ENCODE results near the gene BCL7B.
"Not testable (repeated sequence)": the region's sequence is repeated elsewhere in the genome, so short reads cannot be mapped to it uniquely, and the experiment has no call there.

The BCL7B gene

GRCh38 chr7:73530800-73531199, 26.7 kb downstream of the BCL7B start:
- no peak for DNase-seq

- DNase-seq, result no peak
Observed at GRCh38 chr7:73526896-73527821, 30.3 kb downstream of the BCL7B start.

- DNase-seq, result not testable (repeated sequence)
Observed at GRCh38 chr7:73526158-73526494, 31.4 kb downstream of the BCL7B start.

- peak; percentile 91 for DNase-seq
Observed at GRCh38 chr7:73522105-73522872, 35.2 kb downstream of the BCL7B start, which contains the start of gene BAZ1B. BAZ1B (minus strand) TSS chr7:73522293; CDS start chr7:73521933, 360 bp downstream.

GRCh38 chr7:73521636-73522104, 35.8 kb downstream of the BCL7B start:
- DNase-seq, result no peak

DNA sequence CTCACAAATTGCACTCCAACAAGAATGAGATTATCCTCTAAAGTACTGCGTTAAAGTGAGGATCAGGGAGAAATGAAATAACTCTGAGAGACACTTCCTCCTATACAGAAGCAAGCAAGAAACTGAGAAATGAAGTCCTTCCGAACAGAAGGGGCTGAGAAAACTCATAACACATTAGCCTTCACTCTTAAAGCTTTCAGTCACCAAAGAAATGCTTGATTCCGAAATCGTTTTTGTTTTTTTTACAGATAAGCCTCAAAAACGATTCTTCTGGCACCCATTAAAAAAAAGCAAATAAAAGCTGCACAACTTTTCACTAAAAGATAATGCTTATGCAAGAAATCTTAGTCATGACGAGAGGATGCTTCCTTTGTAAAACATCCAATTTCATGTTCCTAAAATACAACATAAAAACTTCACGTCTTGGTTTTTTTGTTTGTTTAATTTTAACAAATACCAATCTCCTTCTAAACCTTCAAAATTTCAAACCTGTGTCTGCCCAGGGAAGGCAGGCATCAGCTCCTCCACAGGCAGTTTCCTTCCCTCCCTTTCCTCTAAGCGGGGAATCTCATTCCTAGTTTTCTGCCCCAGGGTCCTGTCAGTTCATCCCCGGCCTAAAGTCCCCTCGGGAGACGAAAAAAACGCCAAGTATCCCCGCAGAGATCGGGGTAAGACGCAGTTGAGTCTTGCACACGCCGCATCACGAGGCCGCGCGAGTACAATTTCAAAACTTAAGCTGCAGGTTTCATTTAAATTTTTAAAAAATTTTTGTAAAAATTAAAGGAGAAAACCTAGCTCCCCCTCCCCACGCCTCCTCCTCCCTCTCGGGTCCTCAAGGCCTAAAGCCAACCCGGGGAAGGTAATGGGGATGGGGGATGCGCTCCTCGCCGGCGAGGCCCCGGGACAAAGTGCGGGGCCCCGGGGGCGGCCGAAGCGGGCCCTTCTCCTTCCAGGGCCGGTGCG, 36.5 kb downstream of the BCL7B start:
- no peak for DNase-seq

- no peak for DNase-seq
Observed at GRCh38 chr7:73519867-73520672, 37.4 kb downstream of the BCL7B start.

DNA sequence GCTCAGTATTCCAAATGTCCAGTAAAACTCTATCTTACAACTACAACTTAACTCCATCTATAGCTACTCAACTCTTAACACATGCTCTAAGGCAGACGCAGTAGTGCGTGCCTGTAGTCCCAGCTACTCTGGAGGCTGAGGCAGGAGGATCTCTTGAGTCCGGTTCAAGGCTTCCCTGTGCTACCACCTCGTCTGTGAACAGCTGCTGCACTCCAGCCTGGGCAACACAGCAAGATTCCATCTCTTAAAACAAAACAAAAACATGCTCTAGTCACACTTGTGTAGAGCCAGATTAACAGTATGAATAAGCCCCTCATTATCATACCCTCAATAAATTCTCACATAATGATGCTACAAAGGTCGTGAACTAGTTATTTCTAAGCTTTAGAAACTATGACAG, 39.0 kb downstream of the BCL7B start:
- DNase-seq, result no peak

GRCh38 chr7:73517241-73517995, 40.1 kb downstream of the BCL7B start:
- DNase-seq, result no peak

DNA sequence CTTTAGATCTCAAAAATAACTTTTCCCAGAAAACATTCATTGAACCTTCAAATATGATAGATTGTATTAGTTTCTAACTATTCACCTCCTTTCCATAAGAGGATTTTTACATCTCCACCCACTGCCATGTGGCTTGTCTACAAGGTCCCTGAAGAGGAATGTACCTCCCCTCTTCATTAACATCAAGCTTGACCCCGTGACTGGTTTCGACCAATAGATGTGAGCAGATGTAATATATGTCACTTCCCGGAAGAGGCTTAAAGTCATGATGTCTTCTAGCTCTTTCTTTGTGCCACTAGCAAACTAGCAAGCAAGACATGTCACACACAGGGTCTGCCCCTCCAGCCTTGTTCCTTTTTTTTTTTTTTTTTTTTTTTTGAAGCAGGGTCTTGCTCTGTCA, 42.3 kb downstream of the BCL7B start:
- DNase-seq, result no peak

DNA sequence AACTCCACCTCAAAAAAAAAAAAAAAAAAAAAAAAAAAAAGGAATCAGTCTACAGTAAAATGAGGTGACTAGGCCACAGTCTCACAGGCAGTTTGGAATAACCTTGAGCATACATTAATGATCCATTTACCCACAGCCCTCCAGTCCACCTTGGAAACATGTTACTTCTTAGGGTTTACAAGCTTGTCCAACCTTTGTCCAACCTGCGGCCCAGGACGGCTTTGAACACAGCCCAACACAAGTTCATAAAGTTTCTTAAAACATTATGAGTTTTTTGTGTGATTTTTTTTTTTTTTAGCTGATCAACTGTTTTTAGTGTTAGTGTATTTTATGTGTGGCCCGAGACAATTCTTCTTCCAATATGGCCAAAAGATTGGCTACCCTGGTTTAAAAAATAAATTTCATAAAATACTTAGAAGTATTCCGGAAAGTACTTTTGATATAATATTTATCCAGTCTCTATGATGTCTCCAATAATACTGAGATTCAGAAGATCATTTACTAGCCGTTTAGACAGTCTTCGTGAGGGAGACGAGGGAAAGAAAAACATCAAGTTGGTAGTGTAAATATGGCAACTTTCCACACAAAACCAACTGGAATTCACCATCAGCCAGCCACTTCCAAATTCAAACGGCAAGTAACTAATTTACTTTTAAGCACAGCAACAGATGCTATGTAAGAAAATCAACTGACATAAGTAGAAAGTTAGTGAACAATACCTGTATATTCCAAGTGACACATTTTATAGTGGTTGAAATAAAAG, 45.3 kb downstream of the BCL7B start:
- DNase-seq, result no peak

DNA sequence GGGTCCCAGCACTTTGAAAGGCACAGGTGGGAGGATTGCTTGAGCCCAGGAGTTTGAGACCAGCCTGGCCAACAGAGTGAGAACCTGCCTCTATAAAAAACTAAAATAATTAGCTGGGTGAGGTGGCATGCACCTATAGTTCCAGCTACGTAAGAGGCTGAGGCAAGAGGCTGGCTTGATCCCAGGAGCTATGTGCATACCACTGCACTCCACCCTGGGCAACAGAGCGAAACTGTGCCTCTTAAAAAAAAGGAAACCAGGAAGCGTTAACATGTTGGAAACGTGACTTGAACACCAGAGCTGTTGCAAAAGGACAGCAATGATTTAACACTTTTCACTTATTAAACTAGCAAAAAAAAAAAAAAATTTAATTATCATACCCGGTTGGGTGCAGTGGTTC, 48.0 kb downstream of the BCL7B start:
- DNase-seq, result no peak

- DNase-seq, result no peak
Observed at GRCh38 chr7:73507556-73507955, 49.9 kb downstream of the BCL7B start.

DNA sequence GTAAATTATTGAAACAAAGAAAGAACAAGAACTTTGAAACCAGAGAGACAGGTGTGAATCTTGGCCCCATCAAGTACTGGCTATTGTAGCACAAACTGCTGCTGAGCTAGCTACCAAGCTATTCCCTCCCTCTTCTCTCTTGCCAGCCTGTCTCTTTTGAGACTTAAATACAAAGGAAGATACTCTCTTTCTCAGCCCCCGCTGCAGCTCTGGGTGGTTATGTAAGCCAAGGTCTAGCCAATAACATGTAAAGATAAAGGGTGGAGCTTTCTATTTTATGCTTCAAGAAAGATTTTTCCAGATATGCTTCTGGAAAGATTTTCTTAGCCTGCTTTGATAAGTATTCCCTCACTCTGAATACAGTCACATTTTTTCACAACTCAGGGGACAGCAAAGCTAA, 52.6 kb downstream of the BCL7B start:
- no peak for DNase-seq

DNA sequence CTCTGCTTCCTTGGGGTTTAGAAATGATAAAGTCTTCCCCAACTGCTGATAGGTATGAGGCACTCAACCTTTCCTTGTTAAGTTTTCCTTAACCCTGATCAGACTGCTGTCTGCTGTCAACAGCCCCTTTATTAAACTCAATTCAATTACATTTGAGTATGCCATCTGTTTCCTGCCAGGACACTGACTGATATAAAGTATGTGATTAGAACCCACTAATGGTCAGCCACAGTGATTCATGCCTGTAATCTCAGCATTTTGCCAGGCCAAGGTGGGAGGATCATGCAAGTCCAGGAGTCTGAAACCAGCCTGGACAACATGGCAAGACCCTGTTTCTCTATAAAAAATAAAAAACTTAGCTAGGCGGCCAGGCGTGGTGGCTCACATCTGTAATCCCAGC, 53.5 kb downstream of the BCL7B start:
- no peak for DNase-seq

DNA sequence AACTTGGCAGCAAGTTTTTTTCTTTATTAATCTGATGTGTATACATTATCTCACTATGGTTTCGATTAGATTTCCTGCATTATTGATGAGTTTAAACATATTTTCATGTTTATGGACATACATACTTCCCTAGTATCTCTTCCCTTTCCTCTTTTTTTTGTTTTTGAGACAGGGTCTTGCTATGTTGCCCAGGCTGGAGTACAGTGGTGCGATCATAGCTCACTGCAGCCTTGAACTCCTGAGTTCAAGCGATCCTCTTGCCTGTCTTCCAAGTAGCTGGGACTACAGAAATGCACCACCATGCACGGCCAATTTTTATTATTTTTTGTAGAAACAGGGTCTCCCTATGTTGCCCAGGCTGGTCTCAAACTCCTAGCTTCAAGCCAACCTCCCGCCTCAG, 54.3 kb downstream of the BCL7B start:
- DNase-seq, result no peak

- DNase-seq, result no peak
Observed at GRCh38 chr7:73496626-73497025, 60.9 kb downstream of the BCL7B start.

DNA sequence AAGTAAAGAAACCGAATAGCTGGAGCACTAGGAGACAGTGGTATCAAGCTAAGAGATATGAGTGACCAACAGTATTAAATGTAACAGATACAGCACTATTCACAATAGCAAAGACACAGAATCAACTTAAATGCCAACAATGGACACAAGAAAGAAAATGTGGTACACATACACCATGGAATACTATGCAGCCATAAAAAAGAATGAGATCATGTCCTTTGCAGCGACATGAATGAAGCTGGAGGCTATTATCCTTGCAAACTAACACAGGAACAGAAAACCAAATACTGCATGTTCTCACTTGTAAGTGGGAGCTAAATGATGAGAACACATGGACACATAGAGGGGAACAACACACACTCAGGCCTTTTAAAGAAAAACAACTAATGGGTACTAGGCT, 62.0 kb downstream of the BCL7B start:
- not testable (repeated sequence) for DNase-seq

DNA sequence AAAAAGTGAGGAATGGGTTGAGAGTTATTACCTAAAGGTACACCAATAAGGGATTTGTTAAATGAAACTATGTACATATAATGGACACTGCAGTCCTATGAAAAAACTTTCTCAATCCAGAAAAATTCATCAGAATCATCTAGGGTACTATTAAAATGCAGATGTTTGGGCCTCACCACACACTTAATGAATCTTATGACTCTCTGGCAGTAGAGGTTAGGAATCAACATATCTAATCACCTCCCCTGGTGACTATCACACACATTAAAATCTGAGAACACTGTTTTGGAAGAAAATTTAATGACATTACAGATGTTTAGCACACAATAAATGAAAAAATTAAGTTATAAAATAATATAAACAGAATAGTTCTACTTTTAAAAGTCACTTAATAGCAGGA, 67.5 kb downstream of the BCL7B start:
- DNase-seq, result no peak

DNA sequence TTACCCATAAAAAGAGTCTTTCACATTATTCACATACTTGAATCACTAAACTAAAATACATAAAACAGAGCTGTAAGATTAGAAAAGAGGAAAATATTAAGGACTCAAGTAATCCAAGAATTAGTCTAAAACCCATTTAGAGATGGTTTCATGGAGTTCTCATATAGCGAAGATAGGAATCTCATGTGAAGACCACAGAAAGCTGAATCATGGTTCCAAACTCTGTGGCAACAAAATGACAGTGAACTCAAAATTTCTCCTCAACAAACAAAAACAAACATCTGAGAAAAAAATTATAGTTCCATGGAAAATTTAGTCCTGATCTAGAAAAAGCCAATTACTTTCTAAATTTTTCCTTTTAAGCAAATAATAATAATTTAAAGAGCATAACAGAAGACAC, 70.0 kb downstream of the BCL7B start:
- no peak for DNase-seq

All from activated T-cell treated with anti-CD3 and anti-CD28 coated beads for 4 hours (primary cell).